ENCODE results near the gene FHIT.

- TF ChIP-seq POLR2A (IDR thresholded peaks at IDR 0.05) (no peak), POLR2AphosphoS5 (IDR thresholded peaks at IDR 0.05) (no peak), EP300 (IDR thresholded peaks at IDR 0.05; ENCODE audit: low read depth) (no peak)
- TF ChIP-seq, protein P1, sequence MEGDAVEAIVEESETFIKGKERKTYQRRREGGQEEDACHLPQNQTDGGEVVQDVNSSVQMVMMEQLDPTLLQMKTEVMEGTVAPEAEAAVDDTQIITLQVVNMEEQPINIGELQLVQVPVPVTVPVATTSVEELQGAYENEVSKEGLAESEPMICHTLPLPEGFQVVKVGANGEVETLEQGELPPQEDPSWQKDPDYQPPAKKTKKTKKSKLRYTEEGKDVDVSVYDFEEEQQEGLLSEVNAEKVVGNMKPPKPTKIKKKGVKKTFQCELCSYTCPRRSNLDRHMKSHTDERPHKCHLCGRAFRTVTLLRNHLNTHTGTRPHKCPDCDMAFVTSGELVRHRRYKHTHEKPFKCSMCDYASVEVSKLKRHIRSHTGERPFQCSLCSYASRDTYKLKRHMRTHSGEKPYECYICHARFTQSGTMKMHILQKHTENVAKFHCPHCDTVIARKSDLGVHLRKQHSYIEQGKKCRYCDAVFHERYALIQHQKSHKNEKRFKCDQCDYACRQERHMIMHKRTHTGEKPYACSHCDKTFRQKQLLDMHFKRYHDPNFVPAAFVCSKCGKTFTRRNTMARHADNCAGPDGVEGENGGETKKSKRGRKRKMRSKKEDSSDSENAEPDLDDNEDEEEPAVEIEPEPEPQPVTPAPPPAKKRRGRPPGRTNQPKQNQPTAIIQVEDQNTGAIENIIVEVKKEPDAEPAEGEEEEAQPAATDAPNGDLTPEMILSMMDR (IDR thresholded peaks at IDR 0.05): no peak
Observed at GRCh38 chr3:60551455-60552209, 699.6 kb downstream of the FHIT start.

All from transverse colon (tissue), 4 donors.